ENCODE data around the gene WT1. TPM values are rescaled to one million over a fixed set of nuclear protein-coding genes. Genes with fewer than 3 reads are reported as not detected.

Gene WT1
- total and polyA plus RNA-seq, 2 of the 8 experiments (the other 6 are each of a cell fraction or from before 2014, with no cell fraction given) = 0.05 to 0.17 TPM

DNA sequence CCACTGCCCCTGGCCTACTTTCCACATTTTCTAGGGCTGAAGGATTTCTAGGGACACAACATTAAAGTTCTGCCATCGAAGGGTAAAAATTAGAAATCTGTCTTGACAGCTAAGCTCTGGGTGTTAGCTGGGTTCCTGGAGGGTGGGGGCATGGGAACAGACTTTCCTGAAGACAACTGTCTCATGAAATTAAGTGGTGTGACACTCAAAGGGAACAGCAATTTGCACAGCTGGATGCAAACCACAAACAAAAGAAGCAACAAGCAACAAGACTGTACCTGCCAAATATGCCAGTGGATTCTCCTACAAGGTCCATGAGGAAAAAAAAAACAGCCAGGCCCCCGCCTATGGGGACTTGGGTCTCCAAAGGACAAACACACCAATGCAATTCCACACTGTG is 32.5 kb downstream of the WT1 start:
- CTCF ChIA-PET (ENCODE audit: partially characterized antibody) = interaction anchor here (0.6 to 1.5 kb wide), 4 partner anchors 9 to 90 kb away, joined by 3 to 5 read pairs (median 3); no protein-coding TSS in a partner anchor
- no peak for FAIRE-seq
- POLR2A ChIA-PET (ENCODE audit: partially characterized antibody) = no interaction called here

More for the DNA sequence above, 32.5 kb downstream of the WT1 start:
- no peaks in the 10 kb centered on the region for H3K23me2 ChIP-seq (ENCODE audit: low read depth, low read length)
- H3K27me3 ChIP-seq (replicated peaks in 1 of 4; ENCODE audit: control insufficient read depth in 3 of 4, extremely low read depth in 1 of 4, insufficient read depth in 3 of 4, low read length in 3 of 4) = no peaks in the 10 kb centered on the region
- no peak overlapping the region for H3K14ac ChIP-seq (ENCODE audit: insufficient read length)
- H2BK15ac ChIP-seq (ENCODE audit: low read length) = no peak overlapping the region
- H4K91ac ChIP-seq (replicated peaks; ENCODE audit: insufficient read length, low read length) = no peak overlapping the region
- no peak overlapping the region for H4K8ac ChIP-seq (ENCODE audit: extremely low read depth, insufficient read depth, low read length)
- no peak overlapping the region for H2BK5ac ChIP-seq (ENCODE audit: low read depth, low read length)
- H2BK120ac ChIP-seq (replicated peaks; ENCODE audit: low read depth, low read length) = no peak overlapping the region
- no peak overlapping the region for H2AK5ac ChIP-seq (ENCODE audit: low read depth, low read length)
- no peaks in the 10 kb centered on the region for H3K36me3 ChIP-seq (ENCODE audit: control insufficient read depth in 2 of 4, insufficient read depth in 4 of 4, low read length in 3 of 4)
- no peaks in the 10 kb centered on the region for H3K79me2 ChIP-seq (ENCODE audit: control insufficient read depth in 1 of 2, insufficient read depth in 2 of 2, low read length in 2 of 2)
- no peak overlapping the region for H2BK20ac ChIP-seq (ENCODE audit: low read length)
- no peak overlapping the region for H2BK12ac ChIP-seq (ENCODE audit: low read depth, low read length)
- no peak overlapping the region for H2AFZ ChIP-seq (ENCODE audit: low read length)
- no peak for TF ChIP-seq CBX8 (IDR thresholded peaks at IDR 0.05; ENCODE audit: borderline replicate concordance, low read depth, low read length)
- TF ChIP-seq TEAD4 (IDR thresholded peaks at IDR 0.05; ENCODE audit: low read depth, low read length) = no peak
- no peak for TF ChIP-seq EZH2 (IDR thresholded peaks at IDR 0.05; ENCODE audit: low read depth, low read length, severe bottlenecking)
- no peak for TF ChIP-seq CEBPB (IDR thresholded peaks at IDR 0.05; ENCODE audit: low read depth, low read length)
- no peak overlapping the region for H3K4me3 ChIP-seq (ENCODE audit: extremely low read depth in 1 of 4, insufficient read depth in 2 of 4, low read depth in 3 of 4, low read length in 4 of 4)
- H3K4me1 ChIP-seq (replicated peaks in 1 of 4; ENCODE audit: control insufficient read depth in 3 of 4, insufficient read depth in 4 of 4, low read length in 3 of 4) = no peaks in the 10 kb centered on the region; a peak in 2 of 7 replicates
- no peaks in the 10 kb centered on the region for H3K9me3 ChIP-seq (ENCODE audit: insufficient read depth in 2 of 2, low read depth in 1 of 2, low read length in 1 of 2)
- no peak overlapping the region for H3K4ac ChIP-seq (replicated peaks; ENCODE audit: insufficient read length, low read depth, low read length)
- no peaks in the 10 kb centered on the region for H4K20me1 ChIP-seq (replicated peaks in 1 of 2; ENCODE audit: control insufficient read depth in 1 of 2, insufficient read depth in 2 of 2, low read length in 2 of 2)
- DNase-seq (ENCODE audit: low read depth in 1 of 2, low spot score in 2 of 2) = no peak
- no peak overlapping the region for H3K18ac ChIP-seq (ENCODE audit: extremely low read depth, low read length)
- no peak overlapping the region for H3K4me2 ChIP-seq (ENCODE audit: insufficient read depth in 1 of 2, low read depth in 2 of 2, low read length in 2 of 2)
- no peak overlapping the region for H3K27ac ChIP-seq (ENCODE audit: low read depth, low read length)
- no peak overlapping the region for H3K9ac ChIP-seq (replicated peaks in 1 of 4; ENCODE audit: extremely low read depth in 1 of 4, low read depth in 3 of 4, low read length in 3 of 4)
- H3K23ac ChIP-seq (ENCODE audit: insufficient read length) = no peak overlapping the region
- no peaks in the 10 kb centered on the region for H3K79me1 ChIP-seq (ENCODE audit: low read depth, low read length)
- WGBS, 2 experiments (ENCODE audit: extremely low coverage in 1 of 2, insufficient coverage in 1 of 2, insufficient read length in 1 of 2, insufficient replicate concordance in 2 of 2, low coverage in 1 of 2, low lambda C conversion rate in 2 of 2, missing lambda C conversion rate in 1 of 2) = 83% methylated on average over 2 of the region's 2 CpGs; no CpG with 5 or more reads in 1 of the 2 experiments
- H4K5ac ChIP-seq (ENCODE audit: insufficient read length, low read depth, low read length) = no peak overlapping the region
- no peak overlapping the region for H3K56ac ChIP-seq (replicated peaks; ENCODE audit: insufficient read length, low read depth, low read length)

Measured in H1 (cell line).